ENCODE measurements around the gene SLC22A16. TPM values are rescaled to one million over a fixed set of nuclear protein-coding genes. Genes with fewer than 3 reads are reported as not detected.

The SLC22A16 gene
- total and polyA plus RNA-seq, 10 of the 15 experiments (the other 5 are each of a cell fraction or from before 2014, with no cell fraction given): not detected

DNA sequence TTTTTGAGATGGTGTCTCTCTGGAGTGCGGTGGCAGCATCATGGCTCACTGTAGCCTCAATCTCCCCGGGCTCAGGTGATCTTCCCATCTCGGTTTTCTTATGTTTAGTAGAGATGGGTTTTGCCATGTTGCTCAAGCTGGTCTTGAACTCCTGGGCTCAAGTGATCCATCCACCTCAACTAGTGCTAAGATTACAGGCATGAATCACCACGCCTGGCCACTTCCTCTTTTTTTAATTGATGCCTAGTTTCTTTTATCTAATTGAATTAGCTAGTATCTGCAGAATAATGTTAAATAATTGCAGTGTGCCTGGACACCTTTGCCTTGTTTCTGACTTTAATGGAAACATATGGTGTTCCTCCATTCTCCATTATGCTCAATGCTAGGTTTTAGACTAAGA lies 38.4 kb upstream of the SLC22A16 start (continued):
- TF ChIP-seq ZNF592 (IDR thresholded peaks at IDR 0.05) (no peak), BHLHE40 (IDR thresholded peaks at IDR 0.05; ENCODE audit: borderline replicate concordance in 1 of 2, low read depth in 2 of 2, low read length in 1 of 2) (no peak), MTA2 (IDR thresholded peaks at IDR 0.05; ENCODE audit: low read depth) (peak; percentile 80), RBBP5 (conservative IDR thresholded peaks at IDR 0.05) (no peak)

DNA sequence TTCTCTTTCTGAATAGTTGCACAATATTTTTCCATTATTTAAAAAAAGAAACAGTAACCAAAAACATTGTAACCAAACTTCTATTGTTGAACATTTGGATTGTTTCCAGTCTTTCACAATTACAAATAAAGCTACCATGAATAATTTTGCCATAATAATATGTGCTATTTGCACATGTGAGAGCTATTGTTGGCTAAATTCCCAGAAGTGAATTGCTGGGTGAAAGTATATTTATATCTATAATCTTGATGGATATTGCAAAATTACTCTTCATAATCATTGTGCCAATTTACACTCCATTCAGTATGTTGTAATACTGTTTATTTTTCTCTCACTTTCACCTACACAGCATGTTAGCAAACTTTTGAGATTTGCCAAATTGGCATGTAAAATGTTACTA lies 36.6 kb upstream of the SLC22A16 start:
- SMC1A ChIA-PET (ENCODE audit: uncharacterized antibody, unreplicated experiment): no interaction called here
- no peak for FAIRE-seq
- DNase-seq (ENCODE audit: low read depth, low spot score): no peak
- Histone ChIP-seq H3K27me3 (replicated peaks in 1 of 2; ENCODE audit: control insufficient read depth in 2 of 2, insufficient read depth in 2 of 2, low read length in 1 of 2) (no peaks in the 10 kb centered on the region; a peak in 2 of 4 replicates), H3K9ac (ENCODE audit: control insufficient read depth, insufficient read depth, low read length) (no peak overlapping the region), H3K4me3 (no peak overlapping the region), H3K4me1 (ENCODE audit: control insufficient read depth, insufficient read depth, low read length) (no peaks in the 10 kb centered on the region), H3K27ac (ENCODE audit: control insufficient read depth, insufficient read depth) (no peak overlapping the region), H2AFZ (ENCODE audit: control insufficient read depth, low read depth, low read length) (no peak overlapping the region), H4K20me1 (ENCODE audit: control insufficient read depth, insufficient read depth) (no peaks in the 10 kb centered on the region), H3K4me2 (ENCODE audit: control insufficient read depth, insufficient read depth) (no peak overlapping the region), H3K79me2 (ENCODE audit: control insufficient read depth, insufficient read depth, low read length) (no peaks in the 10 kb centered on the region), H3K36me3 (ENCODE audit: control insufficient read depth in 2 of 2, insufficient read depth in 2 of 2, low read length in 1 of 2) (no peaks in the 10 kb centered on the region), H3K9me3 (replicated peaks; ENCODE audit: control insufficient read depth, insufficient read depth, low read length) (no peaks in the 10 kb centered on the region)
- intact Hi-C loops (cut with micrococcal nuclease; ENCODE audit: unreplicated experiment): no loop called here
- CTCF ChIA-PET: interaction anchor here (1.0 kb wide), 1 partner anchor 697 kb away, joined by 3 read pairs; no protein-coding TSS in a partner anchor
- no TSS peak for BruUV-seq (replicated peaks)
- RAD21 ChIA-PET (ENCODE audit: unreplicated experiment): no interaction called here
- ATAC-seq: no peak
- POLR2A ChIA-PET: no interaction called here
- in situ Hi-C loops (cut with MboI): no loop called here
- TF ChIP-seq POLR2A (IDR thresholded peaks at IDR 0.05; ENCODE audit: low read depth, low read length) (no peak), CBX3 (IDR thresholded peaks at IDR 0.05; ENCODE audit: borderline replicate concordance, low read depth) (no peak), NR2C2 (IDR thresholded peaks at IDR 0.05; ENCODE audit: borderline replicate concordance, control insufficient read depth, insufficient read length, low read depth) (no peak), HDGF (IDR thresholded peaks at IDR 0.05) (no peak), ZBTB33 (IDR thresholded peaks at IDR 0.05) (no peak), SMAD1 (IDR thresholded peaks at IDR 0.05; ENCODE audit: low read depth, partially characterized antibody) (no peak), NR2C1 (IDR thresholded peaks at IDR 0.05) (no peak), SREBF1 (IDR thresholded peaks at IDR 0.05; ENCODE audit: low read length) (no peak), BCLAF1 (IDR thresholded peaks at IDR 0.05) (no peak), ZNF622 (IDR thresholded peaks at IDR 0.05) (no peak), BMI1 (IDR thresholded peaks at IDR 0.05; ENCODE audit: borderline replicate concordance) (no peak), ZNF274 (IDR thresholded peaks at IDR 0.05; ENCODE audit: insufficient read depth, insufficient read length) (no peak), SMAD5 (IDR thresholded peaks at IDR 0.05; ENCODE audit: low read depth) (no peak), CHD4 (IDR thresholded peaks at IDR 0.05) (no peak)

Measured in GM12878 (cell line).